Stimulated activated CD4-positive, alpha-beta T cell treated with anti-CD3 and anti-CD28 coated beads, Interleukin-15, amount 100 ng/mL, for 48 hours (primary cell): ENCODE results near the gene KRTAP9-9.
"Not testable (repeated sequence)": the region's sequence is repeated elsewhere in the genome, so short reads cannot be mapped to it uniquely, and the experiment has no call there.

Source experiments
- DNase-seq, 2 donors: peaks; one replicate each; pipeline ENCODE4 v3.0.0-alpha.2; 2020; ENCODE audit warnings: low read depth in 2 of 2

The KRTAP9-9 gene

GRCh38 chr17:41265078-41265477 is 9.9 kb downstream of the KRTAP9-9 start, which contains the start of gene KRTAP9-6:
Gene KRTAP9-6 (plus strand): TSS chr17:41265378. CDS start chr17:41265378, 0 bp downstream.
- no peak for DNase-seq

- DNase-seq, result no peak
Observed at GRCh38 chr17:41267711-41268110, 12.5 kb downstream of the KRTAP9-9 start.

GRCh38 chr17:41271323-41271722 is 16.1 kb downstream of the KRTAP9-9 start:
- DNase-seq, result not testable (repeated sequence)

GRCh38 chr17:41271858-41272257 is 16.7 kb downstream of the KRTAP9-9 start:
- no peak for DNase-seq

- DNase-seq, result not testable (repeated sequence)
Observed at GRCh38 chr17:41275648-41276190, 20.5 kb downstream of the KRTAP9-9 start, which contains the start of gene KRTAP9-7. Gene KRTAP9-7 (plus strand): TSS chr17:41275698. CDS start chr17:41275698, 0 bp downstream.

- no peak for DNase-seq
Observed at GRCh38 chr17:41278176-41278955, 23.2 kb downstream of the KRTAP9-9 start.

GRCh38 chr17:41284043-41284442 is 28.9 kb downstream of the KRTAP9-9 start:
- no peak for DNase-seq

GRCh38 chr17:41284546-41284945 is 29.4 kb downstream of the KRTAP9-9 start:
- DNase-seq, result no peak

- no peak for DNase-seq
Observed at GRCh38 chr17:41287050-41287449, 31.9 kb downstream of the KRTAP9-9 start.

GRCh38 chr17:41294016-41294415 is 38.8 kb downstream of the KRTAP9-9 start:
- DNase-seq, result no peak

- no peak for DNase-seq
Observed at GRCh38 chr17:41296846-41297245, 41.7 kb downstream of the KRTAP9-9 start.

GRCh38 chr17:41298458-41299135 is 43.4 kb downstream of the KRTAP9-9 start:
- DNase-seq, result no peak

GRCh38 chr17:41301204-41301790 is 46.1 kb downstream of the KRTAP9-9 start:
- no peak for DNase-seq

GRCh38 chr17:41301916-41302901 is 47.0 kb downstream of the KRTAP9-9 start, which contains the start of gene KRTAP29-1:
Gene KRTAP29-1 (minus strand): TSS chr17:41302851. CDS start chr17:41302851, 0 bp downstream.
- no peak for DNase-seq

- DNase-seq, result no peak
Observed at GRCh38 chr17:41302981-41303380, 47.8 kb downstream of the KRTAP9-9 start.

- no peak for DNase-seq
Observed at GRCh38 chr17:41304091-41304490, 48.9 kb downstream of the KRTAP9-9 start.
